Thoracic aorta (tissue), 2 donors: ENCODE measurements around the gene RNF144B. TPM values are rescaled to one million over a fixed set of nuclear protein-coding genes. Genes with fewer than 3 reads are reported as not detected.

Experiments used
- ATAC-seq: fragments of 150-250 bp; one replicate; pipeline ENCODE4 v1.8.0; 2017; ENCODE audit warnings: low read depth; ENCODE audit not compliant: insufficient number of reproducible peaks, low FRiP score
- DNase-seq: peaks from one replicate; pipeline ENCODE4 v3.0.0-alpha.2; 2020; ENCODE audit warnings: low spot score
- H3K27ac ChIP-seq, 2 donors: fragments of 200-600 bp; sonication (generic); 1 replicate in 1 of 2; 2 replicates in 1 of 2; pipeline ENCODE4 v1.5.1; 2016; ENCODE audit warnings: mild to moderate bottlenecking in 2 of 2, moderate library complexity in 2 of 2
- H3K27me3 ChIP-seq: fragments of 200-600 bp; sonication (generic); replicated peaks from 2 replicates; pipeline ENCODE4 v1.6.0; 2016; ENCODE audit warnings: mild to moderate bottlenecking; ENCODE audit not compliant: insufficient read depth
- H3K36me3 ChIP-seq: fragments of 200-600 bp; sonication (generic); one replicate; pipeline ENCODE4 v1.5.1; 2016
- H3K4me1 ChIP-seq, 2 donors: fragments of 200-600 bp; sonication (generic); 1 replicate in 1 of 2; 2 replicates in 1 of 2; pipeline versions ENCODE4 v1.5.1 to v1.6.0; 2016; ENCODE audit warnings: low read depth in 2 of 2, mild to moderate bottlenecking in 1 of 2; ENCODE audit not compliant: control insufficient read depth in 1 of 2
- H3K4me3 ChIP-seq: fragments of 200-600 bp; sonication (generic); 2 replicates; pipeline ENCODE4 v1.5.1; 2016; ENCODE audit warnings: mild to moderate bottlenecking
- H3K9me3 ChIP-seq: fragments of 200-600 bp; sonication (generic); 2 replicates; pipeline ENCODE4 v1.5.1; 2016
- CTCF ChIP-seq: fragments of 200-600 bp; sonication (generic); IDR thresholded peaks from one replicate; pipeline ENCODE4 v1.5.1; 2019; ENCODE audit warnings: antibody characterized with exemption
- total RNA-seq, 2 donors: library from RNA; depleted of rRNA; stranded (reverse); fragments of >200 nt; gene quantifications; one replicate each; pipeline versions ENCODE4 v1.1.0 to v1.2.3, GENCODE V29; 2016

Gene RNF144B
- total RNA-seq, 2 donors from 2014 or later = 15.8 to 24.3 TPM

DNA sequence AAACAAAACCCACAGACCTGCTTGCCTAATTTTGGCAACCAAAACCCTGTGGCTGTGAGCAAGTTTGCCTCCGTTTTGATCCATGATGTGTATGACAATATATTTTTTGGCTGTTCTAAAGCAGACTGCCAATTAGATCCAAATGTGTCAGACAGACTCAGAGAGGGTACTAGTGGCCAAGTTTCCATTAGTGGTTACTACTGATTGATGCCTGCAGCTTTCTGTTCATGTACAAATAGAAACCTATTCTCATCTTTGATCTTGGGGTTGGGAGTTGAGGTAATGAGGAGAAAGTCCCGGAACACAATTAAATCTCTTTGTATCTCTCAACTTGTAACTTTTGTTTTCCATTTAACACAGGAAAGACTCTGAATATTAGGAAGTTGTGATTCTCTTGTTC, 100.9 kb downstream of the RNF144B start:
- TF ChIP-seq CTCF = no peak
- Histone ChIP-seq H3K4me3 (no peak overlapping the region), H3K27ac (no peak overlapping the region), H3K9me3 (no peaks in the 10 kb centered on the region), H3K4me1 (no peaks in the 10 kb centered on the region), H3K27me3 (no peaks in the 10 kb centered on the region), H3K36me3 (no peaks in the 10 kb centered on the region)
- ATAC-seq = no peak
- no peak for DNase-seq

- ATAC-seq (no peak), DNase-seq (no peak)
- Histone ChIP-seq H3K27me3 (no peaks in the 10 kb centered on the region), H3K4me3 (no peak overlapping the region), H3K36me3 (no peaks in the 10 kb centered on the region), H3K4me1 (no peaks in the 10 kb centered on the region), H3K9me3 (no peaks in the 10 kb centered on the region), H3K27ac (no peak overlapping the region)
- no peak for TF ChIP-seq CTCF
Observed at GRCh38 chr6:18488526-18489270, 101.5 kb downstream of the RNF144B start.

GRCh38 chr6:18489335-18489734, 102.2 kb downstream of the RNF144B start:
- no peaks in the 10 kb centered on the region for H3K9me3 ChIP-seq
- no peak for DNase-seq
- no peak overlapping the region for H3K4me3 ChIP-seq
- no peak overlapping the region for H3K27ac ChIP-seq
- no peaks in the 10 kb centered on the region for H3K4me1 ChIP-seq
- H3K36me3 ChIP-seq = no peaks in the 10 kb centered on the region
- no peaks in the 10 kb centered on the region for H3K27me3 ChIP-seq
- no peak for TF ChIP-seq CTCF
- no peak for ATAC-seq

GRCh38 chr6:18491308-18492045, 104.3 kb downstream of the RNF144B start:
- no peak for TF ChIP-seq CTCF
- DNase-seq = no peak

GRCh38 chr6:18492972-18493371, 105.8 kb downstream of the RNF144B start:
- H3K9me3 ChIP-seq = no peaks in the 10 kb centered on the region
- no peaks in the 10 kb centered on the region for H3K36me3 ChIP-seq
- no peak overlapping the region for H3K27ac ChIP-seq
- H3K27me3 ChIP-seq = no peaks in the 10 kb centered on the region
- no peak overlapping the region for H3K4me3 ChIP-seq
- ATAC-seq (no peak), DNase-seq (no peak)
- peaks cover 0 to 16% of the 10 kb centered on the region in 2 donors for H3K4me1 ChIP-seq
- TF ChIP-seq CTCF = no peak

More at GRCh38 chr6:18491308-18492045, 104.3 kb downstream of the RNF144B start:
- Histone ChIP-seq H3K27me3 (no peaks in the 10 kb centered on the region), H3K4me1 (peaks cover 0 to 4% of the 10 kb centered on the region in 2 donors), H3K4me3 (no peak overlapping the region), H3K36me3 (no peaks in the 10 kb centered on the region), H3K27ac (no peak overlapping the region), H3K9me3 (no peaks in the 10 kb centered on the region)
- ATAC-seq = no peak
